GM12892 (cell line): ENCODE data around the gene ANXA2R.

ENCODE experiments used
- POLR2A ChIP-seq: IDR thresholded peaks from 2 replicates; pipeline ENCODE4 v1.6.1; 2011; ENCODE audit warnings: low read depth, low read length, control low read depth
- POLR2AphosphoS5 ChIP-seq: IDR thresholded peaks from 2 replicates; pipeline ENCODE4 v1.6.1; 2011; ENCODE audit warnings: low read depth, low read length, control low read depth
- TAF1 ChIP-seq: IDR thresholded peaks from 2 replicates; pipeline ENCODE4 v1.6.1; 2011; ENCODE audit warnings: low read depth, mild to moderate bottlenecking, control low read depth, low read length, borderline replicate concordance

DNA sequence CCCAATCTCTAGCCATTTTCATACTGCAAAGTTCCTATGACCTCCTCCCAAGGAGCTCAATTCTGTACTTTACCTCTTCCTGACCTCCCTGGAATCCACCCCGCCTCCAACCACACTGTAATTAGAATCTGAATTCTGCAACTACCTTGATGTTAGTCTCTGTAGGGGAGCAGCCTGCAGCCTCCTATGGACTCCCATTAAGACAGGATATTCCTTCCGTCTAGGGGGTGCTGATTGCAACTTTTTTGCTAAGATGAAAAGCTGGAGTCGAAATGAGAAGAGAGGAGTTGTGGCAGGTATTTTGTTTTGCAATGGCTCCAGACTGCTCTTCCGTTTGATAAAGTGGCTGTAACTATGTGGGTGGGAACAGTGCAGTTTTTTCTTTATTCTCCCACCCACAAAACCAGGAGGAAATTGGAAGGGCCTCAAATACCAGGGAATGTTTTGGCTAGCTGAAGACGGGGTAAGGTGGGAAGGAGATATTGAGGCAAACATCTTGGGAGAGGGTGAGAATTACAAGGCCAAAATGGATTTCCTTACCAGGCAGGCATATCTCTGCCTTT, 23.8 kb downstream of the ANXA2R start:
- no peak for TF ChIP-seq POLR2AphosphoS5
- no peak for TF ChIP-seq TAF1
- no peak for TF ChIP-seq POLR2A
